Measurements from ENCODE around the gene LMO7. TPM values are rescaled to one million over a fixed set of nuclear protein-coding genes. Genes with fewer than 3 reads are reported as not detected.
A peak's percentile ranks its signal among the peaks of the same experiment; 100 is the strongest.

The LMO7 gene
- total RNA-seq, 1 donor from 2014 or later: 60.8 TPM

- Mint-ChIP-seq H3K27me3 (ENCODE audit: low read depth) (no peaks in the 10 kb centered on the region), H3K4me1 (peaks cover 14% of the 10 kb centered on the region), H3K27ac (no peak overlapping the region), H3K9me3 (peaks cover 9% of the 10 kb centered on the region), H3K4me3 (no peak overlapping the region), H3K36me3 (no peaks in the 10 kb centered on the region)
- TF ChIP-seq, protein P1, sequence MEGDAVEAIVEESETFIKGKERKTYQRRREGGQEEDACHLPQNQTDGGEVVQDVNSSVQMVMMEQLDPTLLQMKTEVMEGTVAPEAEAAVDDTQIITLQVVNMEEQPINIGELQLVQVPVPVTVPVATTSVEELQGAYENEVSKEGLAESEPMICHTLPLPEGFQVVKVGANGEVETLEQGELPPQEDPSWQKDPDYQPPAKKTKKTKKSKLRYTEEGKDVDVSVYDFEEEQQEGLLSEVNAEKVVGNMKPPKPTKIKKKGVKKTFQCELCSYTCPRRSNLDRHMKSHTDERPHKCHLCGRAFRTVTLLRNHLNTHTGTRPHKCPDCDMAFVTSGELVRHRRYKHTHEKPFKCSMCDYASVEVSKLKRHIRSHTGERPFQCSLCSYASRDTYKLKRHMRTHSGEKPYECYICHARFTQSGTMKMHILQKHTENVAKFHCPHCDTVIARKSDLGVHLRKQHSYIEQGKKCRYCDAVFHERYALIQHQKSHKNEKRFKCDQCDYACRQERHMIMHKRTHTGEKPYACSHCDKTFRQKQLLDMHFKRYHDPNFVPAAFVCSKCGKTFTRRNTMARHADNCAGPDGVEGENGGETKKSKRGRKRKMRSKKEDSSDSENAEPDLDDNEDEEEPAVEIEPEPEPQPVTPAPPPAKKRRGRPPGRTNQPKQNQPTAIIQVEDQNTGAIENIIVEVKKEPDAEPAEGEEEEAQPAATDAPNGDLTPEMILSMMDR (IDR thresholded peaks at IDR 0.05; ENCODE audit: unreplicated experiment): no peak
- no peak for DNase-seq (ENCODE audit: low spot score in 2 of 2, unreplicated experiment in 2 of 2)
Observed at GRCh38 chr13:75871059-75871458, 234.9 kb downstream of the LMO7 start.

DNA sequence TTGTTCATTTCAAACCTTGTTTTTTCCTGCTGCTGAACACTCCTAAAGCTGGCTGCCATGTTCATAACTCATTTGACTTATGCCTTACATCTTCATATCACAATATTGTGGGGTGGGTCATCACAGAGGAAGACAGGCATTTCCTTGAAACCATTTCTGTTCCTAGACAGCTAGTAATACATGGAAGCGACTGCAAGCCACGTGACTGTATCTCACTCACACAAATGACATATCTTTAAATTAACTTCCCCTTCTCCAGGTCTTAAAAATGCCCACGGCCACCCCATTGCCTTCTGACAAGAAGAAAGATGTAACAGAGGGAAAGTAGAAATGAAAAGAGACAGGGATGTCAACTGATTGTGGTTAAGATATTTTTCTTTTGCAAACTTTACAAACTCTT lies 236.8 kb downstream of the LMO7 start:
- peaks cover 5% of the 10 kb centered on the region for H3K9me3 Mint-ChIP-seq
- H3K27ac Mint-ChIP-seq: no peak overlapping the region
- H3K36me3 Mint-ChIP-seq: no peaks in the 10 kb centered on the region
- H3K4me1 Mint-ChIP-seq: peaks cover 15% of the 10 kb centered on the region
- H3K4me3 Mint-ChIP-seq: no peak overlapping the region
- DNase-seq (ENCODE audit: low spot score in 2 of 2, unreplicated experiment in 2 of 2): no peak
- H3K27me3 Mint-ChIP-seq (ENCODE audit: low read depth): no peaks in the 10 kb centered on the region
- TF ChIP-seq, protein P1 (IDR thresholded peaks at IDR 0.05; ENCODE audit: unreplicated experiment): no peak

- TF ChIP-seq, protein P1 (IDR thresholded peaks at IDR 0.05; ENCODE audit: unreplicated experiment): no peak
- Mint-ChIP-seq H3K4me3 (no peak overlapping the region), H3K27ac (no peak overlapping the region), H3K4me1 (peaks cover 15% of the 10 kb centered on the region), H3K9me3 (peaks cover 5% of the 10 kb centered on the region), H3K27me3 (ENCODE audit: low read depth) (no peaks in the 10 kb centered on the region), H3K36me3 (no peaks in the 10 kb centered on the region)
- DNase-seq (ENCODE audit: low spot score in 2 of 2, unreplicated experiment in 2 of 2): no peak
Observed at GRCh38 chr13:75873494-75873893, 237.4 kb downstream of the LMO7 start.

- no peak overlapping the region for H3K4me3 Mint-ChIP-seq
- no peak overlapping the region for H3K27ac Mint-ChIP-seq
- TF ChIP-seq, protein P1 (IDR thresholded peaks at IDR 0.05; ENCODE audit: unreplicated experiment): no peak
- no peaks in the 10 kb centered on the region for H3K27me3 Mint-ChIP-seq (ENCODE audit: low read depth)
- H3K4me1 Mint-ChIP-seq: peaks cover 11% of the 10 kb centered on the region
- peaks cover 5% of the 10 kb centered on the region for H3K9me3 Mint-ChIP-seq
- DNase-seq (ENCODE audit: low spot score in 2 of 2, unreplicated experiment in 2 of 2): no peak
- no peaks in the 10 kb centered on the region for H3K36me3 Mint-ChIP-seq
Observed at GRCh38 chr13:75875450-75875849, 239.3 kb downstream of the LMO7 start.

DNA sequence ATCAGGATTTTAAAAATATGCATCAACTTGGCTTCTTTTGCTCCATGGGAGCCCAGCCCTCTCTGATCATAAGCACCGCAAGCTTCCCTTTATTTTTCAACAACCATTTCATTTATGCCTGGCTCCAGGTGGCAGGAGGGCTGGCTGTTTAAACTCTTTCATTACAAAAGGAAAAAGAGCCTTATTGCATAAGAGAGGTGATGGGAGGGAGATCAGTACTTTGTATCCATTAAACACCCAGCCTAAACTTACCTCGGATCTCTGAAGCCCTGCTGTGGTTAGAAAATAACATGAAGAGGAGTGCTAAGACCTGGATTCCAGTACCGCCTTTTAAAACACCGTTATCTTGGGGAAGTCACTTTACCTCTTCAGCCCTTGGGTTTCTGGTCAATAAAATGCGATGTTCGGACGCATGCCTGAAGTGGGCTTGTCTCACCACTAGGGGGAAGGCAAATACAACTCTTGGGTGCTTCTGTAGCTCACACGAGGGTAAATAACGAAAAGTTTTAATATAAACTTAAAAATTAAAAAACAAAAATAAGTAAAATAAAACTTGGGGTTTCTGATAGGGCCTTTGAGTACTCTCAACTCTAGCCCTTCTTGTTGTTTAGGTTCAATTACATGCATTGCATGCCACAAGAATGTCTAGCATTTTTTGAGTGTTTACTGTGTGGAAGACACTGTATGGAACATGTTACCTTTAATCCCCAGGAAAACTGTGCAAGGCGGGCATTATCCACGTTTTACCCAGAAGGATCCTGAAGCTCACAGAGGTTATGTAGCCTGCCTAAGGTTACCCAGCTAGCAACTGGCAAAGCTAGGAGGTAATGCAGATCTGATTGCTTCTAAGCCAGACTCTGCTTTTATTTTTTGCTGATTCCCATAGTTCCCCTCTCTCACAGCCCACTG lies 240.3 kb downstream of the LMO7 start:
- H3K27ac Mint-ChIP-seq: no peak overlapping the region
- peaks cover 11% of the 10 kb centered on the region for H3K4me1 Mint-ChIP-seq

More for the DNA sequence above, 240.3 kb downstream of the LMO7 start:
- no peak overlapping the region for H3K4me3 Mint-ChIP-seq
- TF ChIP-seq, protein P1 (IDR thresholded peaks at IDR 0.05; ENCODE audit: unreplicated experiment): peak; percentile 94
- no peaks in the 10 kb centered on the region for H3K36me3 Mint-ChIP-seq
- peaks cover 5% of the 10 kb centered on the region for H3K9me3 Mint-ChIP-seq
- peak in 1 of 2 experiments; percentile 62 for DNase-seq (ENCODE audit: low spot score in 2 of 2, unreplicated experiment in 2 of 2)
- no peaks in the 10 kb centered on the region for H3K27me3 Mint-ChIP-seq (ENCODE audit: low read depth)

All from mesothelial cell of epicardium (in vitro differentiated cells).